ENCODE measurements around the gene NUAK1. TPM values are rescaled to one million over a fixed set of nuclear protein-coding genes. Genes with fewer than 3 reads are reported as not detected.

The NUAK1 gene
- total RNA-seq, 1 experiment from 2014 or later: 7.4 TPM

DNA sequence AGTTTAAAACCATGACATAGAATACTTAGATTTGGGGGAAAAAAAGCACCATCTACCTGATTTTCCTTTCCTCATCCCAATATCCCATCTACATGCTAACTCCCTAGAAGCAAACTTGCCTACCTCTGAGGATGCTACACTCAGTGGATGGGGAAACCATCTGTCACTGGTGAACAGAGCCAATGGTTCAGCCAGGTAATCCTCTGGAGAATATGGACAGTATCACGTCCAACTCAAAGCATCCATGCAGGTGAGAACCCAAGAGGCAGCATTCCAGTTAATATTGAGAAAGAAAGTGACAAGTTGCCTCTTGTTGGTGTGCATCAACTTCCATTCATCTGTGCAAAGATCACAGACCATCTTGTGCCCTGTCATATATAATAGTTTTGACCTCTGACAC lies 73.2 kb downstream of the NUAK1 start:
- H3K9me2 ChIP-seq (ENCODE audit: insufficient read depth): no peaks in the 10 kb centered on the region
- no peak overlapping the region for H2AFZ ChIP-seq (ENCODE audit: low read depth, low read length, poor library complexity, severe bottlenecking)
- ChIA-PET RAD21 (ENCODE audit: low non-redundant PET in 1 of 2, low total read pairs in 2 of 2, uncharacterized antibody in 2 of 2, unreplicated experiment in 2 of 2) (no interaction called here), POLR2A (no interaction called here), CTCF (no interaction called here)
- no peak overlapping the region for H3K4me2 ChIP-seq (ENCODE audit: low read length)
- intact Hi-C loops (cut with micrococcal nuclease): no loop called here
- no peaks in the 10 kb centered on the region; a peak in 1 of 4 replicates for H3K36me3 ChIP-seq (ENCODE audit: control insufficient read depth in 1 of 2, insufficient read depth in 2 of 2, low read length in 2 of 2)
- BruUV-seq (replicated peaks): no TSS peak
- H4K20me1 ChIP-seq (ENCODE audit: insufficient read depth): no peaks in the 10 kb centered on the region
- no peak for ATAC-seq
- H3K4me3 ChIP-seq (replicated peaks in 1 of 2; ENCODE audit: low read depth in 1 of 2, low read length in 2 of 2): no peak overlapping the region
- H3K9ac ChIP-seq (ENCODE audit: low read length): no peak overlapping the region
- no peaks in the 10 kb centered on the region for H3K4me1 ChIP-seq (ENCODE audit: control insufficient read depth in 1 of 2, insufficient read depth in 2 of 2, low read length in 2 of 2)
- TF ChIP-seq RAD21 (IDR thresholded peaks at IDR 0.05; ENCODE audit: low read depth): no peak
- no peak for DNase-seq (ENCODE audit: low read depth, low spot score)
- H3K27me3 ChIP-seq (ENCODE audit: insufficient read depth, low read length): no peaks in the 10 kb centered on the region
- no peaks in the 10 kb centered on the region for H3K9me3 ChIP-seq (ENCODE audit: control insufficient read depth in 1 of 2, insufficient read depth in 1 of 2, low read depth in 1 of 2, low read length in 2 of 2)
- no peak overlapping the region for H3K27ac ChIP-seq (ENCODE audit: low read depth, low read length)
- no peaks in the 10 kb centered on the region for H3K79me2 ChIP-seq (ENCODE audit: insufficient read depth, low read length)

DNA sequence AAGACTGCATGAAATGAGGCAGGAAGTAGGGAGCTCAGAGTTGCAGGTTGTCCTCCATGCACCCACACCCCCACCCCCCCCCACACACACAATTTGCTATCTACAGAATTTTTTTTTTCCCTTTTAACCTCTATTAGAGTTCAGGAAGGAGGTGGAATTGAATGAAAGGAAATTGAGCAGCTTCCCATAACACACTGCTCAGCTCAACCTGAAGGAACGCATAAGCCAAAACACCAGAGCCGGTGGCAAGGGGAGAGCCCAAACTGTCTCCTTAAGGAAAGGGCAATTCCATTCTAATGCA lies 74.1 kb downstream of the NUAK1 start:
- H2AFZ ChIP-seq (ENCODE audit: low read depth, low read length, poor library complexity, severe bottlenecking): no peak overlapping the region
- H4K20me1 ChIP-seq (ENCODE audit: insufficient read depth): no peaks in the 10 kb centered on the region
- POLR2A ChIA-PET: no interaction called here
- no peak overlapping the region for H3K27ac ChIP-seq (ENCODE audit: low read depth, low read length)
- H3K9me2 ChIP-seq (ENCODE audit: insufficient read depth): no peaks in the 10 kb centered on the region
- ATAC-seq (no peak), DNase-seq (ENCODE audit: low read depth, low spot score) (no peak)
- H3K9ac ChIP-seq (ENCODE audit: low read length): no peak overlapping the region
- H3K36me3 ChIP-seq (ENCODE audit: control insufficient read depth in 1 of 2, insufficient read depth in 2 of 2, low read length in 2 of 2): no peaks in the 10 kb centered on the region; a peak in 1 of 4 replicates
- no peaks in the 10 kb centered on the region for H3K27me3 ChIP-seq (ENCODE audit: insufficient read depth, low read length)
- BruUV-seq (replicated peaks): no TSS peak
- H3K4me1 ChIP-seq (ENCODE audit: control insufficient read depth in 1 of 2, insufficient read depth in 2 of 2, low read length in 2 of 2): no peaks in the 10 kb centered on the region
- no peaks in the 10 kb centered on the region for H3K9me3 ChIP-seq (ENCODE audit: control insufficient read depth in 1 of 2, insufficient read depth in 1 of 2, low read depth in 1 of 2, low read length in 2 of 2)
- H3K4me3 ChIP-seq (replicated peaks in 1 of 2; ENCODE audit: low read depth in 1 of 2, low read length in 2 of 2): no peak overlapping the region
- TF ChIP-seq EGR1 (IDR thresholded peaks at IDR 0.05; ENCODE audit: low read depth): no peak
- TF ChIP-seq YY1 (IDR thresholded peaks at IDR 0.05; ENCODE audit: extremely low read depth, insufficient replicate concordance, low read depth, low read length): no peak
- intact Hi-C loops (cut with micrococcal nuclease): no loop called here
- CTCF ChIA-PET: no interaction called here
- no peaks in the 10 kb centered on the region for H3K79me2 ChIP-seq (ENCODE audit: insufficient read depth, low read length)
- H3K4me2 ChIP-seq (ENCODE audit: low read length): no peak overlapping the region
- RAD21 ChIA-PET (ENCODE audit: low non-redundant PET in 1 of 2, low total read pairs in 2 of 2, uncharacterized antibody in 2 of 2, unreplicated experiment in 2 of 2): no interaction called here

Data from HCT116 (cell line).